A172 (cell line): Measurements from ENCODE around the gene MBNL2. TPM values are rescaled to one million over a fixed set of nuclear protein-coding genes. Genes with fewer than 3 reads are reported as not detected.
"Not testable (repeated sequence)": the region's sequence is repeated elsewhere in the genome, so short reads cannot be mapped to it uniquely, and the experiment has no call there.

Experiments used
- DNase-seq: peaks from one replicate; pipeline ENCODE4 v3.0.0-alpha.2; 2015; ENCODE audit warnings: low spot score
- total RNA-seq: library from RNA; depleted of rRNA; stranded (reverse); fragments of >200 nt; shearing (Covaris generic); gene quantifications from 2 replicates; pipeline ENCODE4 v1.2.3, GENCODE V29; 2014; rRNA removed

MBNL2 gene, protein sequence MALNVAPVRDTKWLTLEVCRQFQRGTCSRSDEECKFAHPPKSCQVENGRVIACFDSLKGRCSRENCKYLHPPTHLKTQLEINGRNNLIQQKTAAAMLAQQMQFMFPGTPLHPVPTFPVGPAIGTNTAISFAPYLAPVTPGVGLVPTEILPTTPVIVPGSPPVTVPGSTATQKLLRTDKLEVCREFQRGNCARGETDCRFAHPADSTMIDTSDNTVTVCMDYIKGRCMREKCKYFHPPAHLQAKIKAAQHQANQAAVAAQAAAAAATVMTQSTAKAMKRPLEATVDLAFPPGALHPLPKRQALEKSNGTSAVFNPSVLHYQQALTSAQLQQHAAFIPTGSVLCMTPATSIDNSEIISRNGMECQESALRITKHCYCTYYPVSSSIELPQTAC
- total RNA-seq, result 176 and 204 TPM in 2 replicates

DNA sequence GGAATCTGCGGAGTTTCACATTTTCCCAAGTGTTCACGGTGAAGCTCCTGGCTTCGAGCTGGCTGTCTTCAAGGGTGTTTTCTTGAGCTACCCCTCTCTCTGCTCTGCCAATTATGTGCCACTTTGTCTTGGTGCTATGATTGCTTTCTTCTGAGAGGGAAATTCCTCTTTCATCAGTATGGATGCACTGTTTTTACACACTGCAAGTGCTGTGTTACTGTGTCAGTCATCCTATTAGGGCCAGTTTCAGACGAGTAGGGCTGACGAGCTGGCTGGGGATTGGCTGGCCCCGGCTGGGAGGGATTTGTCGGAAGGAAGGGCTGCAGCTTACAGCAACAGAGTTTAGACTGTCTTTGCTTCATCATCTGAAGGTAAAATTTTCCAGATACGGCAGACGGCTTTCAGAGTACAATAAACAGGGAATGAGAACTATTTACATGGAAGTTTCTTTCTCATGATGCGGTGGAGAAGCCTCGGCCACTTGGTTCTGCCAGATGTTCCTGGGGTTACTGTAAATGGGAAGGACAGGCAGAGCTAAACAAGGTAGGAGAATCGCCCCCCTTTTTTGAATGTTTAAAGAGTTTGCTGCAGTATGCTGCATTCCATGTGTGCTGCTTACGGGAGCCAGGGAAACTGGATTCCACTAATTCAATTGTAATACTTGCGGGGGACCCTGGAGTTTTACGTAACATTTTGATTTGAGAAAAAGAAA lies at the start of gene MBNL2:
TSS of gene MBNL2 (plus strand) at position 345 of the 712 bp plus-strand sequence. CDS start 53,903 bp downstream, outside the sequence.
- peak; percentile 96 for DNase-seq

DNA sequence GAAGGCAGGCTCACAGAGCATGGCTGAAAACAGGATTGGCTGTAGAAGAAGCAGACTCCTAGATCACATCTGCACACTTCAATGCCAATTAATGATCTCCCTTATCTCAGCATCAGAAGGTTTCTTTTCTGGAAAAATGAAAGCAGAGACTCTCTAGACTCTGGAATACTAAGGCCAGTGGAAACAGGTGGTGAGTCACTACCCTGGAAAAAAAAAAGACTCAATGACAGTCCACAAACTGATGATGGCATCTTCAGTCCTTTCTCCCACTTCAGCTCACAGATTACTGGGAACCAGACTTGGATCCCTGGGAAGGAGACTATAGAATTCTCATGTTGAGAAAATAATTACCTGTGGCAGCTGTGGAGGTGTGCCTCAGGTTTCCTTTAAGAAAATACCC lies 47.5 kb upstream of the MBNL2 start:
- DNase-seq, result no peak

DNA sequence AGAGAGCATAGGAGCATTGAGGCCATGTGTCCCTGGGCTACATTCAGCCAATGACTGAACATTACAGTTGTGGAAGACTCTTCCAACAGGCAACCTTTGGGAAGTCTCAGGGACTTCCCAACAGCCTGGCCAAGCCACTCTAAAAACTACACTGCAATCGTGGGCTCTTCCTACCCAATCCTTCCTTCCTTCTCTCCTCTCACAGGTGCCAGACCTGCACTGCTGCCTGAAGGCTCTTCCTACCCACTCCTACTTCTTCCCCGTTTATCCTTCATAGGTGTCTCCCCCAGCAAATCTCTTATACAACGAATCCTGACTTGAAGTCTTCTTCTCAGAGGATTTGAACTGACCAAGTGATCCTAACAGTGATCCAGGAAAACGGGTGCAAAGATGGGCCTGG lies 47.1 kb upstream of the MBNL2 start:
- no peak for DNase-seq

DNA sequence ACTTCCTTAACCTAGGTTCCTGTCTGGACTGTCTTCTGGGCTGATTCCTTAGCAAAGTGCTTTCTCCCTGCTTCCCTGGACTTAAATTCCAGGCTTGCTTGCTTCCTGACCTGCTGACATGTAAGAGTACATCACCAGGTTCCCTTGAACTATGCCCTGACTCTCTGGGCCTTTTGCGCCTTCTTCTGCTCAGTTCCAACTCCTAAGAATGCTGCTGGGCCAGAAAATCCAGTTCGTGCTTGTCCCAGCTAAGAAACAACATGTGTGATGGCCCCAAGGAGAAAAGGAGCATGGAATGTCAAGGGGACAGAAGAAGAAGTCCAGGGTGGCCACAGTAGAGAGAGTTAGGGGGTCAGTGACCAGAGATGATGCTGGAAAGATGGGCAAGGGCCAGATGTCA lies 42.6 kb upstream of the MBNL2 start:
- DNase-seq, result no peak

DNA sequence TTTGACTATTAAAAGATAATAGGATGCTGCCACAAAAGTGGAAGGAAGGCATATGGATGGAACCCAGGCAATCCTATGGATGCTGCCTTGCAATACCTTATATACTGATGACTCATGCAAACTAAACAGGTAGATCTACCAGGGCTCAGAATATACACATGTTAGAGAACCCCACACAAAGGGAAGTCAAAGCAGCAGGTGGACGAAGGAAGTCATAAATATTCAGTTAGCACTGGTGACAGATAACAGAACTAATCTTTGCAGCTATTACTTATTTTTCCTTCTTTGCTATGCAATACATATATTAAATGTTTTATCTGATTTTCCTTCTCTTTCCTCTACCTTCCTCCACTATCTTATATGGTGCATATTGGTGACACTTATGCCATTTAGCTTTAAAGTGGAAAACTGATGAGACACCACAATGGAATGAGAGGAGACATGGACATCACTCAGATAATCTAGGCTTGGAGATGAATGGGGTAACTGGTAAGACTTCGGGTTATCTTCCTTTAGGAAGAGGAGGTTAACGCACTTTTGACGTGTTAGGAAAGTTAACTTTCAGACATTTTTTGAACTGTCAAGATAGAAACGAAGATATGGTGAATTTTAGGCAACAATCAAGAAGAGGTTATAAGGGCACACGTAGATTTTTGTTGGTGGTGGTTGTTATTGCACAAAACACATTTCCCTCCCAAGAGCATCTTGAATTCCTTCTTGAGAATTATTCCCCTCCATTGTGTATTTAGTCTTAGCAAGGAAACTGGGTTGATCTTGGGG lies 39.8 kb upstream of the MBNL2 start:
- DNase-seq, result no peak

DNA sequence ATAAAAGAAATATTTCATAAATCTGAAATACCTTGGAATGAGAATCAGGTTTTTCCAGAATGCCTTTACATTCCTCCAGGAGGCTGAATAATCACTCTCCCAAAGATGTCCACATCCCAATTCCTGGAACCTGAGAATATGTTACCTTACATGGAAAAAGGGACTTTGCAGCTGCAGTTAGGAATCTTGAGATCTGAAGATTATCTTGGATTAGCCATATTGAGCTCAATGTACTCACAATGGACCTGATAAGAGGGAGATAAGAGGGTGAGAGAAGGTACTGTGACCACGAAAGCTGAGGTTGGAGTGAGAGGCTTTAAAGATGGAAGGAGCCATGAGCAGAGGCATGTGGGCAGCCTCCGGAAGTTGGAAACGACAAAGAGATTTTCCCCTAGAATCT lies 36.8 kb upstream of the MBNL2 start:
- DNase-seq, result no peak

DNA sequence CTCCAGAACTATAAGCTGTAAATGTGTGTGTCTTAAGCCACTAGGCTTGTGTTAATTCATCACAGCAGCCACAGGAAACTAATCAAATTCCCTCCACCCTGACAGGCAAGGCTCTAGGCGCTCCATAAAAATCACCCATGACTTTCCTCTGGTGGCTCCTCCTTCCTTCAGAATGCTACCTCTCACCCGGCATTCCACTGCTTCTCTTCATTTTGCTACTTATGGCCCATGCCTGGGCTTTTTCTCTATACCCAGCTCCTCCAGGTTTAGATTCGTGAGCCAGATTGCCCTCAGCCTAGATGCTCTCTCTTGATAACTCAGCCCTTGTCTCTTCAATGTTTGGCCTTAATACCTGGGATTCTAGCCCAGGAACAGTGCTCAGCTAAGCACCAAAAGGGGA lies 36.4 kb upstream of the MBNL2 start:
- no peak for DNase-seq

DNA sequence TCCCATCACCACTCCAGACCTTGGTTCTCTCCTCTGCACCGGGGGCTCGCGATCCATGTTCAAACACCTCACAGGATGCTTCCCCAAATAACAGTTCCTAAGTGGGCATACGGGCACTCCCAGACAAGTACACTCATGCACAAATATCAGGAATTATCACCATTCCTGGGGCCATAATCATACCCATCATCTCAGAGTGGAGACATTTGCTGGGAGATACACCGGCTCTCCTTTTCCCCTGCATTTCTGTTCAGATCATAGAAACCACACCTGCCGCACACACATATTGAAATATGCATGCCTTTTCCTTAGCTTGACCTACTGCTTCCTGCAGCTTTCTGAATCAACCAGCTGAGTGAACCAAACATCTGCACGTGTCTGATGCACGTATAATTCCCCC lies 33.9 kb upstream of the MBNL2 start:
- DNase-seq, result no peak

DNA sequence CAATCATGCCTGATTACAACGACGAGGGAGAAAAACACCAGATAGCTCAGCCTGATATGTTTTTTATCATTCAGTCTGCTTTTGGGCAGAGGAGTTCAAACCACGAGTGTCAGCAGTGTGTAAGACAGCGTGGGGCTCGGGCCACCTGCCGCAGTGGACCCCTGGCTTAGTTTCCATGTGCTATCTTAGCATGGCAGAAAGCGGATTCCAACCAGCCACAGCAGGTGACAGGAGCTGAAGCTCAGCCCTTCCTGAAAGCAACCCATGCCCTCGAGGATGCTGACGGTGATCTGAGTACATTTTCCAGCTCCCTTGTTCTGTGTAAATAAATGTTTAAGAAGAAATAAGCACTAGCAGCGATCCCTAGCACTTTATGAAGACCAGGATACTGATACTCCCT lies 32.2 kb upstream of the MBNL2 start:
- DNase-seq, result no peak

DNA sequence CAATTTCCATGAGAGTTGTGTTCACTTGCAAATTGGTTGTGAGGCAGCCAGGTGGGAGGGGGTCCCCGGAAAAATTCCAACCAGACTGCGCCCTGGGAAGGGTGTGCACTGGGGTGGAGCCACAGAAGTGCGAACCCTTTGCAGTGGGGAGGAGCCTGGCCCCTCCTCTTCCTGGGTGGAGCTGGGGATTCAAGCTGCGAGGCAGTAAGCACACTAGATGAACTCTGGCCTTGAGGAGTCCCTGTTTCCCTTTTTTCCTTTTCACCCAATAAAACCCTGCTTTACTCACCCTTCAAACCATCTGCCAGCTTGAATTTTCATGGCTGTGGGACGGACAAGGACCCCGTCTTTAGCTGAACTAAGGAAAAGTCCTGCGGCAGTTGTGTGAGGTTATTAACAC lies 31.0 kb upstream of the MBNL2 start:
- DNase-seq, result no peak

DNA sequence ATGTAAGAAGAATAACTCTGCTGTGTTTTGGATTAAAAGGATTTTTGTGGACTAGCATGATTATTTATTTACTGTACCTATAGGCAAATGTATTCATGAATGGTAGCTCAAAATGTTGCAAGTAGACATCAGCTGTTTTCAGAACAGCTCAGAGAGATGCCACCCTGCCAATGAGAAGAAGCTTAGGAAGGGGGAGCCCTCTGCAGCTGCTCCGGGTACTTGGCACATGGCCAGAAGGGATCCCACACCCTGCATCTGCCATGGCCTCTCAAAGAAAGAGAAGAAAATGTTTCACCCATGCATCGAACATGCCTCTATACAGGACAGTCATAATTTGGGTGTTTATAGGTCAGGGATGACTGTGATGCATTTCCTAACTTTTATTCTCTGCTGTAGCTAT lies 30.5 kb upstream of the MBNL2 start:
- DNase-seq, result no peak

DNA sequence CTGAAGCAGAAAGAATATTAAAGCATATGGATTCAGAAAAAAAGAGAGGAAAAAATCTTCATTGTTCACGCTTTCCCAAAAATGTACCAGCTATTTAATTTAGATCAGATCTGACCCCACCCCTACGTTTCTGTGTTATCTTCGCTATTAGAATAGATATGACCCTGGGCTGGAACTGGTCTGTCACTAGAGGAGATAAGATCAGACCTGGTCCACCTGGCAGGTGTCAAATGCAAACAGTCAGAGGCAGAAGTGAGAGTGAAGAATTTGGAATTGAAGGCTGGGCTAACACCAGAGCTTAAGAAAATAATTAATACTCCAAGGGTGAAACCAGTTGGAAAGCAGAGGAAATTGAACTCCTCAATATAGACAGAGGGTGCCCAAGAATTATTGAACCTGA lies 30.0 kb upstream of the MBNL2 start:
- no peak for DNase-seq

DNA sequence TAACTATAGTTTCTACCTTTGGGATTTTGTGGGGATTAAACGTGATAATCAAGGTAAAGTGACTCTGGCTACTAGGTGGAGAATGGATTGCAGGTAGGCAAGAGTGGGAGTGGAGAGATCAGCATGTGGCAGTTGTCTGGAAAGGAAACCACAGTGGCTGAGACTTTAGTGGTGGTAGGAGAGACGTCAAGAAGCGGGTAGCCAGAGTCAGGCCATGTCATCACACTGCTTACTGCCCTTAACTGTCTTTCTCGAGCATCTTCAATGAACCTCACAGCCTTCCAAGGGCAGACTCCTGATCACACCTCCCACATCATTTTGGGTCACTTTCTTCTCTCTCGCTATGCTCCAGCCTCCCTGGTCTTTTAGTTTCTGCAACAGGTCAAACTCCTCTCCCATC lies 28.6 kb upstream of the MBNL2 start:
- no peak for DNase-seq

DNA sequence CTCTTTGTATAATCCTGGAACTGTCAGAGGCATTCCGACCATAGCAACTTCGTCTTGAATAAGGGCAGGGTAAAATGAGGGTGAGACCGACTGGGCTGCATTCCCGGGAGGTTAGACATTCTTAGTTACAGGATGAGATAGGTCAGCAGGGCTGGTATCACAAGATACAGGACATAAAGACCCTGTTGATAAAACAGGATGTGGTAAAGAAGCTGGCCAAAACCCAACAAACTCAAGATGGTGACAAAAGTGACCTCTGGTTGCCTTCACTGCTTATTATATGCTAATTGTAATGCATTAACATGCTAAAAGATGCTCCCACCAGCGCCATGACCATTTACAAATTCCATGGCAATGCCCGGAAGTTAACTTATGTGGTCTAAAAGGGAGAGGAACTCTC lies 27.7 kb upstream of the MBNL2 start:
- peak; percentile 99 for DNase-seq

DNA sequence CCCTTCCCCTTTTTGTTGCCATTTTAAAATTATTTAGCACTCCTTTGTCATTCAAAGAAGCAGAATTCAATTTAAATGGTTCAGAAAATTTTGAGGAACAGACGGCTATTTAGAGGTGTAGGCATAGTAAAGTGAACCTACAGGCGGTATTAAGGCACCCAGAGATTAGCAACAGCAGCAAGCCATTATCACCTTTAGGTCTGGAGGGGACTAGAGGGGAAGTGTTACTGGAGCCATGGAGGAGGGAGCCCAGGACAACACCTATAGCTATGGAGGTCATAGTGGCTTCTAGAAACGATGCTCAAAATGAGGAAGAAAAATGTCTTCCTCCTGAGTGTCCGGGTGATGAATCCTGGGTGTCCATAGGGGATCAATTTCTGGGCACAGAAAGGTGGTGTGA lies 25.8 kb upstream of the MBNL2 start:
- DNase-seq, result no peak

DNA sequence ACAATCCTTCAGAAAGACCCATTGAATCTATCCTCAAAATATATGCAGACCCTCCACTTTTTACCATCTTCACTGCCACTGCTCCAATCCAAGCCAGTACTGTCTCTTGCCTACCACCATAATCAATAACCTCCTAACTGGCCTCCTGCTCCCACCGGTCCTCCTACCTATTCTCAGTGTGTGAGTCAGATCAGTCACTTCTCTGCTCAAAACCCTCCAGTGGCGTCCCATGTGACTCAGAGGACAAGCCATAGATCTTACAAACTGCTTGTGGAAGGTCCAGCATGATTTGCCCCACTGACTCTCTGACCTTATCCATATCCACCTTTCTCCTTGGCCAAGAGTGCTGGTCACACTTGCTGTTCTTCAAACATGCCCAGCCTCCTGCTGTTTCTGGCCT lies 23.4 kb upstream of the MBNL2 start:
- no peak for DNase-seq

DNA sequence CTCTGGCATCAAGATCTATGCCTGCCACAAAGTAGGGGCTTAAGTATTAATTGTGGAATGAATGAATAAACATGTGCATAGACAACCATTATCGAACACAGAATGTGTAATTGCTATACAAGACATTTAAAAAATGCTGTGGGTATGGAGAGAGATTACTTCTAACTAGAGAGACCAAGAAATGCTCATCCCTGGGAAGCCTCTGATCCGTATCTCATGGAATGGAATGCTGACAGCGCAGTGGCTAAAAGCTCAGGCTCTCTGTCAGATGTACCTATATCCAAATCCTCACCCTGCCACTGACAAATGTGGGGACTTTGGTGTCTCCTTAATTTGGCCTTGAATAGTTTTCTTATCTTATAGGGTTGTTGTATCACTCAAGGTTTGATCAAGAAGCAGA lies 22.7 kb upstream of the MBNL2 start:
- DNase-seq, result no peak

DNA sequence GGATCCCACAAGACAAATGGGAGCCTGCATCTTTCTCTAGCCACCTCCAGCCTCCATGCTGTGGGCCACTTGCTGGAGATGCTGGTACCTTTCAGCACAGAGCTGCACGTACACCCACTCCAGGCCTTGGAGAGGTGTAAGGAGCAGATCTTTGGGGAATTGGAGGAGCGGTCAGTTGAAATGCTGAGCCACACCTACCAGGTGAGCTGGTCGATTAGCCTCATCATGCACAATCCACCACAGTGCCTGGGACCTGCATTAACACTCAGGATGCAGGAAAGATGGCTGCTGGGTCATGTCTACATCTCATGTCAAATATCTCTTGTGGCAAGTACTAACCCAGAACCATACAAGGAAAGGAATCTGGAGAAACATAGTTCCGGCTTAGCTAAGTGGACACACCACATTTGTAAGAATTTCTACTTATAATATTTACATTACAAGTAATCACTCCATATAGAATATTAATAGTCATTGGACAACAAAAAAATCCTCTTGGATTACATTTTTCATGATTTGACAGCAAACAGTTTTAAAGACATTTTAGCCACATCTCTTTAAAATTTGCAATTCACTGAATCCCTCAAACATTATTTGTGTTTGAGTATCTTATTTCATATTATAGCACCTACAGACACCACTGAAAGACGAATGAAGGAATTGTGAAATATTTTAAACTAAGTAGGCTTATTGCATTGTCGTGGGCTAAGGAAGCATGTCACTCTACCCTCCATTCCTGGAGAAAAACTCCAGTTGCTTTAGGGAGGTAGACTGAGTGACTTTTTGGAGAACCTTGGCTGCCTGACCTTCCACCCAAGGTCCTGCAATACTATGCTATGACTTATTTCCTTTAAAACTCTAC lies 21.8 kb upstream of the MBNL2 start:
- no peak for DNase-seq

DNA sequence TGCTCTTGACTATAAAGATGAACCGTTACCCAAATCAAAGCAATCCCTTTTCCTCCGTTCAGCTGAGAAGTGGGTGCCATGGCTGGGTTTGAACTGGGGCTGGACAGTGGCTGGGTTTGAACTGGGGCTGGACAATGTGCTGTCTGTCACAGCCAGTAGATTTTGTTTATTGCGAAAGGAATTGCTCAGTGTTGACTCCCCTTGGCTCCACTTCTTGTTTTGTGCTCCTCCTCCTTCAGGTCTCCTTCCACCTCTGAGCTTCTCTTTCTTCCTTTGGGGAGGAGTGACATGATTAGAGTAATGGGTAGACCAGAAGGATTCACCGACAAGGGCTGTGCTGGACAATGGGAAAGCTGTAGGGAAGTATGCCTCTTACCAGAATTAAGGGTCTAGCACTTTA lies 19.4 kb upstream of the MBNL2 start:
- DNase-seq, result no peak

DNA sequence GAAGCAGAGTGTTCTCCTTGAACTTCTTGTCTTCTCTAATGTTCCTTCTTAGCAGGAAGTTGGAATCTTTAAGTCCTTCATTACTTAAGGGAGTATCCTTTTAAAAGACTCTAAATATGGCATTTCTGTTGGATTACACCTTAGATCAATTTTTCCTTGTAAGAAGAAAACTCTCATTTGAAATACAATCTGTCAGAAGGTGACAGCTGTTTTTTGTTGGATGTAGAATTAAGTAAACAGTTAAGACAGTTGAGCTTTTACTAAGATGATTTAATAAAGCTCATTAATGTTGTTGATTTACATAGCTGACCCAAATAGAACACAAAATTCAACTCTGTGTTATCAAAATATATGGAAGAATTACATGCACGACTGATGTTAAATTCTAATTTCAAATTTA lies 16.7 kb upstream of the MBNL2 start:
- DNase-seq, result no peak

DNA sequence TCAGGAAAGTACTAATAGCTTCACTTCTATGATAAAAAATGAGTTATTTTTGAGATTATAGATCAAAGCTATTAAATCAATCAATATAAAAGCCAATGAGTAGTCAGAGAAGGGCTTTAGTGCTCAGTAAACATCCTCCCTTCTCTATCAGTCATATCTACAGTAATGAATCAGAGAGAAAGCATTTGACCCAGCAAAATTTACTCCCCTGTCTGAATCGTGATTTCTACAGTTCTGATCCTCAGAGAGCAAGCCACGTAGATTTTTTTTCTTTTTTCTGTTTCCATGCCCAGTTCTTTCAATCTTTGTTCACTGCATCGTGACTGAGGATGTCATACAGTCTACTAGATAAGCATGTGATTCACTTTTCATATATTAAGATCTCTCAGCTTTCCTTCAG lies 16.2 kb upstream of the MBNL2 start:
- DNase-seq, result peak; percentile 53

DNA sequence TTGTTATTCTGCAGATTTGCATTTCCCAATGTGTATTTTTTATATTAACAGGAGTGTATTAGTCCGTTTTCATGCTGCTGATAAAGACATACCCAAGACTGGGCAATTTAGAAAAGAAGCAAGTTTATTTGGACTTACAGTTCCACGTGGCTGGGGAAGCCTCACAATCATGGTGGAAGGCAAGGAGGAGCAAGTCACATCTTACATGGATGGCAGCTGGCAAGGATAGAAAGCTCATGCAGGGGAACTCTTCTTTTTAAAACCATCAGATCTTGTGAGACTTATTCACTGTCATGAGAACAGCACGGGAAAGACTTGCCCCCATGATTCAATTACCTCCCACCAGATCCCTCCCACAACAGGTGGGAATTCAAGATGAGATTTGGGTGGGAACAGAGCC lies 14.9 kb upstream of the MBNL2 start:
- not testable (repeated sequence) for DNase-seq
